H1 (cell line): ENCODE results near the gene FARS2. TPM values are rescaled to one million over a fixed set of nuclear protein-coding genes. Genes with fewer than 3 reads are reported as not detected.

ENCODE experiments used
- CTCF ChIA-PET: fragments of 300-600 bp; sonication (Branson Sonifier 250); formaldehyde crosslinking; loops from one replicate; lab custom pipeline; 2021; ENCODE audit not compliant: partially characterized antibody; lab: Charles Lee
- POLR2A ChIA-PET: fragments of 300-600 bp; sonication (Branson Sonifier 250); formaldehyde crosslinking; loops from one replicate; lab custom pipeline; 2021; ENCODE audit warnings: inconsistent platforms; ENCODE audit not compliant: partially characterized antibody; lab: Charles Lee
- DNase-seq, 2 experiments: peaks; one replicate each; pipeline versions ENCODE4 v3.0.0 to v3.0.0-alpha.2; 2010 to 2022; ENCODE audit warnings: low spot score in 2 of 2, low read depth in 1 of 2, mixed read lengths in 1 of 2
- FAIRE-seq: peaks from 2 replicates; lab custom pipeline; 2011; peaks lifted over from hg19 to GRCh38; lab: Jason Lieb, UNC
- H2AFZ ChIP-seq: 2 replicates; pipeline ENCODE4 v1.8.1; 2012; ENCODE audit warnings: low read length, inconsistent platforms
- H2AK5ac ChIP-seq: 2 replicates; pipeline ENCODE4 v1.6.1; 2013; ENCODE audit warnings: low read depth, low read length
- H2BK120ac ChIP-seq: replicated peaks from 2 replicates; pipeline ENCODE3; 2013; ENCODE audit warnings: low read depth, low read length, inconsistent platforms
- H2BK12ac ChIP-seq: 2 replicates; pipeline ENCODE4 v1.6.1; 2013; ENCODE audit warnings: low read depth, low read length
- H2BK15ac ChIP-seq: 2 replicates; pipeline ENCODE4 v1.6.1; 2013; ENCODE audit warnings: low read length
- H2BK20ac ChIP-seq: 2 replicates; pipeline ENCODE4 v1.6.1; 2013; ENCODE audit warnings: low read length
- H2BK5ac ChIP-seq: 2 replicates; pipeline ENCODE4 v1.6.1; 2013; ENCODE audit warnings: low read depth, low read length
- H3K14ac ChIP-seq: 2 replicates; pipeline ENCODE4 v1.6.1; 2013; ENCODE audit warnings: inconsistent platforms; ENCODE audit not compliant: insufficient read length
- H3K18ac ChIP-seq: 2 replicates; pipeline ENCODE4 v1.6.1; 2013; ENCODE audit warnings: low read length; ENCODE audit errors: extremely low read depth
- H3K23ac ChIP-seq: 2 replicates; pipeline ENCODE4 v1.6.1; 2013; ENCODE audit warnings: inconsistent platforms; ENCODE audit not compliant: insufficient read length
- H3K23me2 ChIP-seq: 2 replicates; pipeline ENCODE4 v1.6.1; 2013; ENCODE audit warnings: low read depth, low read length
- H3K27ac ChIP-seq: 2 replicates; pipeline ENCODE4 v1.6.1; 2011; ENCODE audit warnings: low read depth, low read length, inconsistent platforms
- H3K27me3 ChIP-seq, 4 experiments: replicated peaks in 1 of 4; 1 replicate in 1 of 4; 2 replicates in 3 of 4; pipeline versions ENCODE4 v1.6.1 to v1.8.1; 2011 to 2013; ENCODE audit warnings: low read length in 3 of 4, mild to moderate bottlenecking in 3 of 4, inconsistent platforms in 2 of 4, mixed read lengths in 2 of 4, moderate library complexity in 1 of 4; ENCODE audit not compliant: control insufficient read depth in 3 of 4, insufficient read depth in 3 of 4; ENCODE audit errors: extremely low read depth in 1 of 4
- H3K36me3 ChIP-seq, 4 experiments: 2 replicates each; pipeline versions ENCODE4 v1.6.1 to v1.8.1; 2011 to 2013; ENCODE audit warnings: mild to moderate bottlenecking in 4 of 4, low read length in 3 of 4, moderate library complexity in 2 of 4, control low read depth in 1 of 4, inconsistent platforms in 1 of 4; ENCODE audit not compliant: insufficient read depth in 4 of 4, control insufficient read depth in 2 of 4
- H3K4ac ChIP-seq: replicated peaks from 2 replicates; pipeline ENCODE3; 2013; ENCODE audit warnings: low read length, low read depth, mixed read lengths, inconsistent platforms; ENCODE audit not compliant: insufficient read length
- H3K4me1 ChIP-seq, 4 experiments: replicated peaks in 1 of 4; 1 replicate in 1 of 4; 2 replicates in 3 of 4; pipeline versions ENCODE4 v1.6.1 to v1.8.1; 2011 to 2013; ENCODE audit warnings: low read length in 3 of 4, inconsistent platforms in 2 of 4, mixed read lengths in 1 of 4; ENCODE audit not compliant: insufficient read depth in 4 of 4, control insufficient read depth in 3 of 4
- H3K4me2 ChIP-seq, 2 experiments: 2 replicates each; pipeline versions ENCODE4 v1.6.1 to v1.8.1; 2011 to 2013; ENCODE audit warnings: low read depth in 2 of 2, low read length in 2 of 2, control low read depth in 1 of 2, inconsistent platforms in 1 of 2, mild to moderate bottlenecking in 1 of 2; ENCODE audit not compliant: insufficient read depth in 1 of 2
- H3K4me3 ChIP-seq, 4 experiments: fragments of 200-600, 300-600 bp in 1 of 4; sonication (generic), shearing (Covaris generic), sonication (Bioruptor Twin) in 1 of 4; 2 replicates each; pipeline versions ENCODE4 v1.5.1 to v1.8.1; 2011 to 2016; ENCODE audit warnings: low read length in 4 of 4, low read depth in 3 of 4, control low read depth in 2 of 4, inconsistent platforms in 2 of 4, mild to moderate bottlenecking in 2 of 4, mixed read lengths in 1 of 4, moderate library complexity in 1 of 4; ENCODE audit not compliant: insufficient read depth in 2 of 4; ENCODE audit errors: extremely low read depth in 1 of 4
- H3K56ac ChIP-seq: replicated peaks from 2 replicates; pipeline ENCODE3; 2013; ENCODE audit warnings: low read depth, mild to moderate bottlenecking, mixed read lengths, low read length, inconsistent platforms; ENCODE audit not compliant: insufficient read length
- H3K79me1 ChIP-seq: 2 replicates; pipeline ENCODE4 v1.6.1; 2013; ENCODE audit warnings: low read depth, low read length, control low read depth
- H3K79me2 ChIP-seq, 2 experiments: 2 replicates each; pipeline versions ENCODE4 v1.6.1 to v1.8.1; 2012 to 2013; ENCODE audit warnings: low read length in 2 of 2, mild to moderate bottlenecking in 2 of 2, inconsistent platforms in 1 of 2; ENCODE audit not compliant: insufficient read depth in 2 of 2, control insufficient read depth in 1 of 2
- H3K9ac ChIP-seq, 4 experiments: replicated peaks in 1 of 4; 1 replicate in 1 of 4; 2 replicates in 3 of 4; pipeline versions ENCODE4 v1.6.1 to v1.8.1; 2011 to 2013; ENCODE audit warnings: low read depth in 3 of 4, low read length in 3 of 4, control low read depth in 2 of 4, mild to moderate bottlenecking in 2 of 4, moderate library complexity in 2 of 4, inconsistent platforms in 1 of 4; ENCODE audit errors: extremely low read depth in 1 of 4
- H3K9me3 ChIP-seq, 2 experiments: 2 replicates each; pipeline versions ENCODE4 v1.6.1 to v1.8.1; 2012 to 2013; ENCODE audit warnings: mild to moderate bottlenecking in 2 of 2, moderate library complexity in 2 of 2, control low read depth in 1 of 2, inconsistent platforms in 1 of 2, low read depth in 1 of 2, low read length in 1 of 2, mixed read lengths in 1 of 2; ENCODE audit not compliant: insufficient read depth in 2 of 2
- H4K20me1 ChIP-seq, 2 experiments: replicated peaks in 1 of 2; 2 replicates each; pipeline versions ENCODE3 to v1.8.1; 2011 to 2013; ENCODE audit warnings: inconsistent platforms in 2 of 2, low read length in 2 of 2, mild to moderate bottlenecking in 1 of 2; ENCODE audit not compliant: insufficient read depth in 2 of 2, control insufficient read depth in 1 of 2
- H4K5ac ChIP-seq: 2 replicates; pipeline ENCODE4 v1.6.1; 2013; ENCODE audit warnings: low read length, low read depth, mixed read lengths, inconsistent platforms; ENCODE audit not compliant: insufficient read length
- H4K8ac ChIP-seq: 2 replicates; pipeline ENCODE4 v1.8.0; 2013; ENCODE audit warnings: mild to moderate bottlenecking, moderate library complexity, low read length, inconsistent platforms; ENCODE audit not compliant: insufficient read depth; ENCODE audit errors: extremely low read depth
- H4K91ac ChIP-seq: replicated peaks from 2 replicates; pipeline ENCODE3; 2013; ENCODE audit warnings: low read length, mixed read lengths, inconsistent platforms; ENCODE audit not compliant: insufficient read length
- CBX5 ChIP-seq: fragments of 300-800, 300-1000 bp; sonication (generic); IDR thresholded peaks from 2 replicates; pipeline ENCODE4 v1.7.1; 2016; ENCODE audit warnings: antibody characterized with exemption, low read length, low read depth
- JUN ChIP-seq: IDR thresholded peaks from 2 replicates; pipeline ENCODE4 v1.6.1; 2011; ENCODE audit warnings: low read depth, mild to moderate bottlenecking, improper control_type of control experiment, low read length
- JUND ChIP-seq: IDR thresholded peaks from 2 replicates; pipeline ENCODE4 v1.6.1; 2011; ENCODE audit warnings: mild to moderate bottlenecking, improper control_type of control experiment, low read length
- KDM4A ChIP-seq: IDR thresholded peaks from one replicate; pipeline ENCODE4 v1.7.1; 2012; ENCODE audit warnings: low read depth, mild to moderate bottlenecking, moderate library complexity, low read length, inconsistent platforms; ENCODE audit not compliant: severe bottlenecking
- MAFK ChIP-seq: IDR thresholded peaks from 2 replicates; pipeline ENCODE4 v1.6.1; 2012; ENCODE audit warnings: low read depth, mild to moderate bottlenecking, improper control_type of control experiment, low read length
- POLR2A ChIP-seq, 2 experiments: IDR thresholded peaks; 1 replicate in 1 of 2; 2 replicates in 1 of 2; pipeline ENCODE4 v1.6.1; 2011; ENCODE audit warnings: low read depth in 2 of 2, low read length in 2 of 2, mild to moderate bottlenecking in 2 of 2; ENCODE audit errors: control extremely low read depth in 1 of 2
- POU5F1 ChIP-seq: IDR thresholded peaks from 2 replicates; pipeline ENCODE4 v1.6.1; 2011; ENCODE audit warnings: low read depth, mild to moderate bottlenecking, low read length, moderate library complexity
- SIX5 ChIP-seq: IDR thresholded peaks from 2 replicates; pipeline ENCODE4 v1.6.1; 2011; ENCODE audit warnings: mild to moderate bottlenecking, low read depth, low read length
- SRF ChIP-seq: IDR thresholded peaks from 2 replicates; pipeline ENCODE4 v1.6.1; 2011; ENCODE audit warnings: mild to moderate bottlenecking, low read depth, low read length, moderate library complexity
- TAF7 ChIP-seq: optimal IDR thresholded peaks from 2 replicates; pipeline ENCODE3; 2011; ENCODE audit warnings: low read depth, mild to moderate bottlenecking, inconsistent platforms, low read length, moderate library complexity, borderline replicate concordance
- TEAD4 ChIP-seq: IDR thresholded peaks from 2 replicates; pipeline ENCODE4 v1.6.1; 2012; ENCODE audit warnings: low read depth, low read length, inconsistent platforms, mixed read lengths
- WGBS, 2 experiments: shearing (Covaris generic) in 1 of 2; methylation state at CpG; one replicate each; pipeline versions ENCODE4 v1.1.6 to v1.1.7; 2013 to 2015; ENCODE audit warnings: low lambda C conversion rate in 2 of 2, mixed read lengths in 2 of 2, inconsistent platforms in 1 of 2, low coverage in 1 of 2, missing lambda C conversion rate in 1 of 2; ENCODE audit not compliant: insufficient replicate concordance in 2 of 2, insufficient coverage in 1 of 2, insufficient read length in 1 of 2; ENCODE audit errors: extremely low coverage in 1 of 2, missing lambda C conversion rate in 1 of 2; 5-methylcytosine and 5-hydroxymethylcytosine counted together
- polyA plus RNA-seq, 7 experiments: library from polyadenylated mRNA; depleted of rRNA in 3 of 7; stranded (reverse) in 5 of 7; unstranded in 2 of 7; fragments of >200 nt in 5 of 7; fragments of 200-250 nt in 2 of 7; gene quantifications; 1 replicate in 5 of 7; 2 replicates in 1 of 7; 4 replicates in 1 of 7; pipeline versions ENCODE4 v1.2.1 to v1.2.3, GENCODE V29; 2011 to 2013; ENCODE audit warnings: missing spikeins in 2 of 7, mixed read lengths in 2 of 7
- total RNA-seq: library from RNA; stranded (reverse); fragmentation: NEBNext Ultra II Directional; extraction: Animal tissue kit (Norgen Biotek cat#: 25700); gene quantifications from 2 replicates; pipeline ENCODE4 v1.2.1, GENCODE V29; 2021
- TF ChIP-seq, protein P1 (sequence below): IDR thresholded peaks from 2 replicates; pipeline ENCODE4 v1.6.1; 2012; ENCODE audit warnings: inconsistent platforms
- TF ChIP-seq, protein P2 (sequence below): IDR thresholded peaks from 2 replicates; pipeline ENCODE4 v1.6.1; 2011; ENCODE audit warnings: low read length, improper control_type of control experiment

The FARS2 gene
- total and polyA plus RNA-seq, 2 of the 8 experiments (the other 6 are each of a cell fraction or from before 2014, with no cell fraction given): 11.7 to 14.4 TPM

DNA sequence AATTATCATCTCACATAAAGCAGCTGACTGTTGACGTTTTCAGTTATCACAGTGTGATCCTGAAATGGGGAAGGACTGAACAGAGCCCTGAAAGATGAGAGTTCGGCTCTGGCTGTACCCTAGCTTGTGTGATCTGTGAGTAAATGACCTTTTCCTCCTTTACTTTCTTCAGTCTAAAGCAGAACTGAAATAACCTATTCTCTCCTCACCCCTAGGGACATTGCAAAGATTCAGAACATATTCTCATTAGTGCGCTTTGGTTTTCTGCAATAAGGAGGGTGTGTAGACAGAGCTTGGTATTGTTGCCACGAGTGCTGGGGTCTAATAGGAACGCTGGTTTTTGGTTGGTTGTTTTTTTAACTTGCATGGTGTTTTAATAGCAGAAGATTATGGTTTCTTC, 16.7 kb downstream of the FARS2 start:
- Histone ChIP-seq H4K91ac (no peak overlapping the region), H3K27me3 (no peaks in the 10 kb centered on the region), H3K9ac (no peak overlapping the region), H2BK15ac (no peak overlapping the region), H2BK5ac (no peak overlapping the region), H3K23ac (no peak overlapping the region), H3K4me3 (no peak overlapping the region), H4K5ac (no peak overlapping the region), H4K20me1 (no peaks in the 10 kb centered on the region), H4K8ac (no peak overlapping the region), H3K14ac (no peak overlapping the region), H3K9me3 (no peaks in the 10 kb centered on the region), H2AK5ac (no peak overlapping the region), H2BK12ac (no peak overlapping the region), H3K79me1 (peaks cover 2% of the 10 kb centered on the region; the same call in 1 of the 2 replicates), H3K27ac (no peak overlapping the region), H2AFZ (no peak overlapping the region), H2BK20ac (no peak overlapping the region), H3K79me2 (peaks cover 0 to 4% of the 10 kb centered on the region in 2 experiments; a peak in 1 of 4 replicates), H3K4me2 (no peak overlapping the region), H3K23me2 (no peaks in the 10 kb centered on the region), H2BK120ac (no peak overlapping the region), H3K36me3 (no peaks in the 10 kb centered on the region), H3K4me1 (peaks cover 0 to 12% (median 3%) of the 10 kb centered on the region in 4 experiments; a peak in 3 of 7 replicates), H3K56ac (no peak overlapping the region), H3K4ac (no peak overlapping the region), H3K18ac (no peak overlapping the region)
- DNase-seq: no peak
- WGBS, 2 experiments: 86% methylated on average over 5 of the region's 5 CpGs; no CpG with 5 or more reads in 1 of the 2 experiments
- CTCF ChIA-PET: interaction anchor here (1.5 to 1.6 kb wide), 2 partner anchors 13 to 64 kb away, joined by 3 to 5 read pairs; no protein-coding TSS in a partner anchor
- POLR2A ChIA-PET: interaction anchor here (0.6 to 3.4 kb wide), 3 partner anchors 17 to 1033 kb away, joined by 3 to 13 read pairs (median 3); partner anchors contain the start of genes FARS2 and LYRM4
- no peak for FAIRE-seq
- TF ChIP-seq, protein P1, sequence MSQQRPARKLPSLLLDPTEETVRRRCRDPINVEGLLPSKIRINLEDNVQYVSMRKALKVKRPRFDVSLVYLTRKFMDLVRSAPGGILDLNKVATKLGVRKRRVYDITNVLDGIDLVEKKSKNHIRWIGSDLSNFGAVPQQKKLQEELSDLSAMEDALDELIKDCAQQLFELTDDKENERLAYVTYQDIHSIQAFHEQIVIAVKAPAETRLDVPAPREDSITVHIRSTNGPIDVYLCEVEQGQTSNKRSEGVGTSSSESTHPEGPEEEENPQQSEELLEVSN: no peak
- no peak for TF ChIP-seq TEAD4
- no peak for TF ChIP-seq SRF
- no peak for TF ChIP-seq TAF7
- no peak for TF ChIP-seq JUN
- TF ChIP-seq, protein P2, sequence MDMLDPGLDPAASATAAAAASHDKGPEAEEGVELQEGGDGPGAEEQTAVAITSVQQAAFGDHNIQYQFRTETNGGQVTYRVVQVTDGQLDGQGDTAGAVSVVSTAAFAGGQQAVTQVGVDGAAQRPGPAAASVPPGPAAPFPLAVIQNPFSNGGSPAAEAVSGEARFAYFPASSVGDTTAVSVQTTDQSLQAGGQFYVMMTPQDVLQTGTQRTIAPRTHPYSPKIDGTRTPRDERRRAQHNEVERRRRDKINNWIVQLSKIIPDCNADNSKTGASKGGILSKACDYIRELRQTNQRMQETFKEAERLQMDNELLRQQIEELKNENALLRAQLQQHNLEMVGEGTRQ: no peak
- TF ChIP-seq POU5F1: no peak
- no peak for TF ChIP-seq KDM4A
- no peak for TF ChIP-seq MAFK
- no peak for TF ChIP-seq CBX5
- no peak for TF ChIP-seq POLR2A (IDR thresholded peaks at IDR 0.05; ENCODE audit: control extremely low read depth in 1 of 2, low read depth in 2 of 2, low read length in 2 of 2)
- TF ChIP-seq SIX5: no peak
- TF ChIP-seq JUND: no peak
